Activated naive CD4-positive, alpha-beta T cell treated with anti-CD3 and anti-CD28 coated beads, Interleukin-2, amount 50 U/mL, for 24 hours (primary cell): ENCODE measurements around the gene KIAA0753.
"Not testable (repeated sequence)": the region's sequence is repeated elsewhere in the genome, so short reads cannot be mapped to it uniquely, and the experiment has no call there.

Experiments
- H3K27ac Mint-ChIP-seq: one replicate; pipeline ENCODE4 v1.8.0; 2021; ENCODE audit warnings: mild to moderate bottlenecking, mixed read lengths
- H3K27me3 Mint-ChIP-seq: one replicate; pipeline ENCODE4 v1.8.0; 2021; ENCODE audit warnings: mixed read lengths
- H3K36me3 Mint-ChIP-seq: one replicate; pipeline ENCODE4 v1.8.0; 2021; ENCODE audit warnings: mixed read lengths
- H3K4me1 Mint-ChIP-seq: one replicate; pipeline ENCODE4 v1.8.0; 2021; ENCODE audit warnings: mixed read lengths
- H3K4me3 Mint-ChIP-seq: one replicate; pipeline ENCODE4 v1.8.0; 2021; ENCODE audit warnings: mild to moderate bottlenecking, mixed read lengths
- H3K9me3 Mint-ChIP-seq: one replicate; pipeline ENCODE4 v1.8.0; 2021; ENCODE audit warnings: mixed read lengths

The KIAA0753 gene

DNA sequence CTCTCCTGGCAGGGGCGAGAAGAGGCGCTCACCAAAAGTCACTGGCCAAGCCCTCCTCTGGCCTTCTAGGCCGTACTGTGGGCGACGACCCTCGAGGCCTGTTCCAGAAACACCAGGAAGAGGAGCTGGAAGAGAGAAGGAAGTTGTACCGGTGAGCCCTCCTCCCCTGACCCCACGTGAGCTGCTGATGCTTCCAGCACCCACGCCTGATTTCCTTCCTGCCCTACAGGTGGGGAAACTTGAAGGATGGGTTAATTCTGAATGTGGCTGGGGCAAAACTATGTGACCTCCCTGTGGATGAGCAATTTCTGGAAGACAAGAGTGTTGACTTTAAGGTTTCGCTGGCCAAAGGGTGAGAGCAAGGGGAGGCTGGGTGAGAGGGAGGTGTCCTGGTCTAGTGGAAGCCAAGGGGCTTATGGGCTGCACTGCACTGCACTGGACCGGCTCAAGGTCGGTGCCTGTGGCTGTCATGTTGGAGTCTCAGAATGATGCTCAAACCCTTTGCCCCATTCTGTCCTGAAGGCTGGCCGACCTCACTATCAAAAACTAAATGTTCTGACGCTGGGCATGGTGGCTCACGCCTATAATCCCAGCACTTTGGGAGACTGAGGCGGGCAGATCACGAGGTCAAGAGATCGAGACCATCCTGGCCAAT lies 17.2 kb upstream of the KIAA0753 start:
- H3K4me1 Mint-ChIP-seq, result peaks cover 62% of the 10 kb centered on the region
- no peaks in the 10 kb centered on the region for H3K9me3 Mint-ChIP-seq
- peak overlapping the region; percentile 55 for H3K27ac Mint-ChIP-seq
- no peaks in the 10 kb centered on the region for H3K27me3 Mint-ChIP-seq
- peak overlapping the region; percentile 89 for H3K4me3 Mint-ChIP-seq
- H3K36me3 Mint-ChIP-seq, result peaks cover 1% of the 10 kb centered on the region

DNA sequence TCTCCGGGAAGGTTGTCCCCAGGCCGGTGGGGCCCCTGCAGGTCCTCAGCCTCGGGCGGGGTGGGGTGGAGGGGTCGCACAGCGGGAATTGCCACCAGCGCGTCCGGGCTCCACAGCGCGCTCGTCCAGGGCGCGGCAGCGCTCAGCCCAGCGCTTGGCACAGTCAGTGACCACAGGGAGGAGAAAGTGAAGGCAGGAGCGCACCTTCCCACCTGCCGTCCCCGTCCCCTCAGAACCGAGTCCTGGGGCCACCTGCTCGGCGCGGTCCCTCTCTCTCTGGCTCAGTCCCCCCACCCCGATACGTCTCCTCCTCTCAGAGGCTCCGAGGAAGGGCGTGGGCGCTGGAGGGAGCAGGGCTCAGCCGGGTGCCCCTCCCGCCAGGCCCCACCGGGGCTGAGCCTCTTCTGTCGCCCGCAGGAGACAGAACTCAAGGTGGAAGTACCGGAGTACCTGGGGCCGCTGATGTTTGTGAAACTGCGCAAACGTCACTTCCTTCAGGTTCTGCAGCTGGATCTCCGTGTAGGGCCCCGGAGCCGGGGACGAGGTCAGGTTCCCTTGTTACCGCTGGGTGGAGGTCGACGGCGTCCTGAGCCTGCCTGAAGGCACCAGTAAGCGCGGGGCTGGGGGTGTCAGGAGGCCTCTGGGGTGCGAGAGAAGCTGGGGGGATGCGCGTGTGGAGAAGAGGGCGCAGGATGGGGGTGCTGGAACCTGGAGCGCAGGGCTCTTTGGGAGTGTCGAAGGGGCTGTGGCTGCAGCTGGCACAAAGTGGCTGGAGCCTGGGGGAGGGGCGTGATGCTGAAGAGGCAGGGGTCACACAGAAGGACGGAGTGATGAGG lies 16.5 kb upstream of the KIAA0753 start:
- Mint-ChIP-seq H3K27ac (peak overlapping the region; percentile 81), H3K4me1 (peaks cover 68% of the 10 kb centered on the region), H3K4me3 (peak overlapping the region; percentile 89)
- H3K36me3 Mint-ChIP-seq, H3K27me3 Mint-ChIP-seq, H3K9me3 Mint-ChIP-seq: not testable (repeated sequence)

DNA sequence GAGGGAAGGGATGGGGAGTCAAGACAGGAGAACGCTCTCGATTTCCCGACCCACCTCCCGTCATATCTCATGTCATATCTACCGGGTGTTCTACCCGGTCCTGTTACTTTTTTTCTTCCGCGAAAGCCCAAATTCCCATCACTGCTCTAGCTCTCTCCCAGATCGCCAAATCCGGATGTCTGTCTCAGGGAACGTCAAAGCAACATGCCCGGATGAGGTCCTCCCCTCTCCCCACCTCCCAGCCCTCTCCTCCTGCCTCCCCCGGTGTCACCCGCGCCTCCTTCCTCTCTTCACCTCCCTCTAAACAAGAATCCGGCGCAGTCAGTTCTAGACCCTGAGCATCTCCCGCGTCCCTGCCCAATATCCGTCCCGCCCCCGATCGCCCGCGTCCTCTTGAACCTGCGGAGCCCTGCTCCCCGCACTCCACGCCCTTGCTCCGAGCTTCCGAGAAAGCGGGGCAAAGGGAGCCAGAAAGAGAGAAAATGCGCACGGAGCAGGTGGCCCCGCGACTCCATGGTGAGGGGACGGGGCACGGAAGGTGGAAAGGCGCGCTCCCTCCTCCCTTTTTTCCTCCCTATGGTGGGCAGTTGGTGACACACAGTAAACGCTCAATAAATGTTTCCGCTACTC lies 15.3 kb upstream of the KIAA0753 start:
- peak overlapping the region; percentile 12 for H3K27ac Mint-ChIP-seq
- H3K4me1 Mint-ChIP-seq, result peaks cover 61% of the 10 kb centered on the region
- not testable (repeated sequence) for H3K9me3 Mint-ChIP-seq, H3K27me3 Mint-ChIP-seq, H3K36me3 Mint-ChIP-seq
- H3K4me3 Mint-ChIP-seq, result peak overlapping the region; percentile 85

DNA sequence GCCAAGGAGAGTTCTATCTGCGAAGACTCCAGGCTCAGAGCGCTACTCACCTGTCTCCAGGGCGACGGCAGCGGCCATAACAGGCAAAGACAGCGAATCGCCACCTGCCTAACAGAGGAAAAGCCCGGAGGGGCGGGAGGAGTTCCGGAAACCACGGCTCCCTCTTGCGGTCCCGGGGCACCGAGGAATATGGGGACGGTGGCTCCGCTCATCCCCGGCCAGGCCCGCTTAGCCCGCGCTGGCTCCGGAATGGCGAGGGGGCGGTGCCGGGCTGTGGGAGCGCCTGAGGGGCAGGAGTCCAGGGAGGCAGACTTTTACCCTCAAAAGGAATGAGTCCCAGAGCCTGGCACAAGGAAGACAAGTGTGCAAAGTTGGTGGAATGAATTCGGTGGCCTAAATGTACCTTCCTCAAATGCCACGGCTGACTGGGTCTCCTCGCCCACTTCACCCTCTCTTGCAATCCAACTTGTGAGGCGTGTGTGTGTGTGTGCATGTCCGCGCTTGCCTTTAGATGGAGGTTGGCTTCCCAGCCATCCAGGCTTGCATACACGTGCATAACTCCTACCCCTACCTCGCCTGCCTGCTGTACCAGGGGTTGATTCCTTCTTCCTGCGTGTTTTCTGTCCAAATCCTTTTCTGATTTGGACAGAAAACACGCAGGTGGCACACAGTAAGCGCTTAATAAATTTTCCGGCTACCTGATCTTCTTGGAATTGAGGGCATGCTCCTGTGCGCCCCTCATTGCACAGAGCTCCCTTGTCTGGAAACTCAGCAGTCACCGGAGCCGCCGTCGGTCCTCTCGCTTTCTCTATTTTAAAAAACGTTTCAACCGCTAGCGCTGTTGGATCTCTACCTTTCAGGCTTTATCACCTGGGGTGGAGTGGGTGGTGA lies 14.6 kb upstream of the KIAA0753 start:
- peak overlapping the region; percentile 81 for H3K4me3 Mint-ChIP-seq

DNA sequence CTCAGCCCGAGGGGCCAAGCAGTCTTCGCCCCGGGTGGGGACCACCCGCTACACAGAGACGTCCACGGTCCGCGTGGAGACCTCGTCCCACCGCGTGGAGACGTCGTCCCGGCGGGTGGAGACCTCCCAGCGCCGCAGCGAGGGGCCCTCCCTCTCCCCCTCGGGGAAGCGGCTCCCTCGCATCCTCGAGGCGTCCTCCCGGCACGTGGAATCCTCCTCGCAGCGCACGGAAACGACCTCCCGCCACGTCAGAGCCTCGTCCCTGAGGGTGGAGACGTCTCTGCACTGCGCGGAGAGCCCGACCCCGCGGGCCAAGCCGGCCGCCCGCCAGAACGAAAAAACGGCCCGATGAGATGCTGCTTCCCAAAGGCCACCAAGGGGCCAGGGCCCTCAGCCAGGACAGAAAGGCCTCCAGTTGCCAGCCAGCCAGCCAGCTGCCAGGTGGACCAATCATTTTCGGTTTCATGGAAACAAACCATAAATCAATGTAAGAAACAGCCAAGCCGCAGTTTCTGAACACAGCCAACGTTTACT lies 11.5 kb upstream of the KIAA0753 start:
- H3K9me3 Mint-ChIP-seq, result no peaks in the 10 kb centered on the region
- no peak overlapping the region for H3K27ac Mint-ChIP-seq
- H3K36me3 Mint-ChIP-seq, result peaks cover 12% of the 10 kb centered on the region
- H3K4me1 Mint-ChIP-seq, result peaks cover 68% of the 10 kb centered on the region
- peak overlapping the region; percentile 71 for H3K4me3 Mint-ChIP-seq
- no peaks in the 10 kb centered on the region for H3K27me3 Mint-ChIP-seq

More for the DNA sequence above, 14.6 kb upstream of the KIAA0753 start:
- no peaks in the 10 kb centered on the region for H3K9me3 Mint-ChIP-seq
- H3K4me1 Mint-ChIP-seq, result peaks cover 58% of the 10 kb centered on the region
- H3K27me3 Mint-ChIP-seq, result no peaks in the 10 kb centered on the region
- no peak overlapping the region for H3K27ac Mint-ChIP-seq
- peaks cover 1% of the 10 kb centered on the region for H3K36me3 Mint-ChIP-seq

DNA sequence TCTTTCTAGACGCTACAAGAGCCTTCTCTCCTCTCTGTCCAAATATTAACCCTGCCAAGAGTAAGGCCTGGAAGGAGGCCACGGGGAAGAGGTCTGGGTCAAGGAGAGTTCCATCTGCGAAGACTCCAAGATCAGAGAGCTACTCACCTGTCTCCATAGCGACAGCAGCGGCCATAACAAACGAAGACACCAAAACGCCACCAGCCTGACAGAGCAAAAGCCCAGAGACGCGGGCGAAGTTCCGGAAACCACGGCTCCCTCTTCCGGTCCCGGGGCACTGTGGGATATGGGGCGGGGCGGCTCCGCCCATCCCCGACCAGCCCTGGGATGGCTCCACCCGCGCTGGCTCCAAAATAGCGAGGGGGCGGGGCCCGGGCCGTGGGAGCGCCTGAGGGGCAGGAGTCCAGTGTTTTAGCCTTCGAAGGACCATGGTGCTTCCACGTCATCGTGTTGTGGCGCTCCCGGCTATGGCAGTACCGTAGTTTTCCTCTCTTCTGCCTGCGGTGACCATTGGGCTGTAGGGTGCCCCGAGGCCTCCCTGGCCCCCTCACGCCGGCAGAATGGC lies 10.9 kb upstream of the KIAA0753 start, which contains the start of the genes C17orf100 and MED31:
Gene C17orf100, plus strand, starts transcription at position 409 of the 565 bp plus-strand sequence. Its CDS starts 152 bp downstream, at position 561.
Gene MED31, minus strand, starts transcription at position 252 of the 565 bp plus-strand sequence. Its CDS starts 77 bp downstream, at position 175.
- H3K4me1 Mint-ChIP-seq, result peaks cover 73% of the 10 kb centered on the region
- peaks cover 14% of the 10 kb centered on the region for H3K36me3 Mint-ChIP-seq
- H3K27me3 Mint-ChIP-seq, result no peaks in the 10 kb centered on the region

DNA sequence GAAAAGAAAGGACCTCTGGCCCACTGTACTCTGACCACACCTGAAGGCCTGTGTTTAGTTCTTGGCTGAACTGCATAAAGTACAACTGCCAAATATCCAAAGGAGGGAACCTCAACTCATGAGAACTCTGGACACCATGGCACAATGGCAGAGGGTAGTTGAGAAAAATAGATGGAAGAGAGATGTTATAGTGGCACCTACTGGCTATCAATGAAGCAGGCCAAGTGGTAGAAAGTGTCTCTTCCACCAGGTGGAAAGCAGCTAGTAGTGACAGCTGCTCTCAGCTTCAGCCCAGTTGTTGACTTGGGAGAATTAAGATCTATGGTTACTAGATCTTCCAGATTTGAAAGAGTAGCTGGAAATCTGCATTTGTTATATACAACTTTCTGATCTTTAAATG lies 7.7 kb upstream of the KIAA0753 start:
- Mint-ChIP-seq H3K36me3 (peaks cover 20% of the 10 kb centered on the region), H3K9me3 (no peaks in the 10 kb centered on the region), H3K4me1 (peaks cover 75% of the 10 kb centered on the region), H3K27me3 (no peaks in the 10 kb centered on the region), H3K27ac (no peak overlapping the region), H3K4me3 (no peak overlapping the region)

More for the DNA sequence above, 10.9 kb upstream of the KIAA0753 start, which contains the start of the genes C17orf100 and MED31:
- Mint-ChIP-seq H3K4me3 (peak within 1 kb of the TSS; percentile 94), H3K9me3 (no peaks in the 10 kb centered on the region), H3K27ac (peak within 1 kb of the TSS; percentile 99)

DNA sequence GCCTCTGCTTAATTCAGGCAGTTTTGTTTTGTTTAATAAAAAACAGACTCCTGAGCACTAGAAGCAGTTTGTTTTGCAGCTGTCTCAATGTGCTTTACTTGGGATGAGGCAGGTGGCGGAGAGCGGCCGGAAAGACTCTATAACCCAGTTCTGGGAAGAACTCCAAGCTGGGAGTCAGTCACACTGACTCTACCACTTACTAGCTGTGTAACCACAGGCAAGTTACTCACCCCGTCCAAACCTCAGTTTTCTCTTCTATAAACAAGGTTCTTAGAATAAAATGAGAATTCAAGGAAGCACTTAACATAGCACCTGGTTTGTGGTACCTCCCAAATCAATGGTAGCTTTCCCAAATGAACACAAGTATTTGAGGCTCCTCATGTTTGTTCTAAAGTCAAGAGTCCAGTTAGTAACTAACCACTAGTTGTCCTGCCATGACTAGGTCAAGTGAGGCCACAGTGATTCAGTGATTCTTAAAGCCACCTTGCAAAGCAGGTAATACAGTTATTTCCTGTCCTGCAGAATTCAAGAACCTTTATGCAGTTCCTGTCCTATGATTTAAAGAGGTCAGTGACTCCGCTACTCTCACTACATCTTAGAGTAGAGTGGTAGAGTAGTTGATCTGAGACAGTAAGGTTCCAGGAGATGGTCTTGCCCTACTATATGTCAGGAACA lies 3.1 kb upstream of the KIAA0753 start:
- Mint-ChIP-seq H3K27ac (no peak overlapping the region), H3K36me3 (peaks cover 16% of the 10 kb centered on the region), H3K27me3 (no peaks in the 10 kb centered on the region), H3K4me3 (no peak overlapping the region), H3K9me3 (no peaks in the 10 kb centered on the region), H3K4me1 (peaks cover 69% of the 10 kb centered on the region)

DNA sequence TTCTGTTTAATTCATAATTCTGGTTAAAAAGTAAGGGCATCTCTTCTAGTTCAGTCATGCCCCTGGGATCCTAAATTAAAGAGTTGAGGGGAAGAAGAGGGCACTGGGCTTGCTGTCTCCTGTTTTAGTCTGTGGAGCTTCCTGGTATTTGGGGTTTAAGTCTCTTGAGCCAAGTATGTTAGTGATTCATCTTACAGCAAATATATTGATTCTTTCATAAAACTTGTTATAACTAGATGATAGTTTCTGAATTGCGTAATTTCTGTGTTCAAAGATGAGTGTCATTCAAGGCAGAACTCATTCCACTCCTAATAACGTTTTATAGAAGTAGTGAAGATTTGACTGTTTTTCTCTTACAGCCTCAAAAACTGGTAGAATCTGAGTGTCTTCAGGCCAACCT lies 2.1 kb upstream of the KIAA0753 start:
- Mint-ChIP-seq H3K4me1 (peaks cover 64% of the 10 kb centered on the region), H3K36me3 (peaks cover 10% of the 10 kb centered on the region), H3K27ac (peak overlapping the region; percentile 61), H3K27me3 (no peaks in the 10 kb centered on the region), H3K9me3 (no peaks in the 10 kb centered on the region), H3K4me3 (peak overlapping the region; percentile 87)

DNA sequence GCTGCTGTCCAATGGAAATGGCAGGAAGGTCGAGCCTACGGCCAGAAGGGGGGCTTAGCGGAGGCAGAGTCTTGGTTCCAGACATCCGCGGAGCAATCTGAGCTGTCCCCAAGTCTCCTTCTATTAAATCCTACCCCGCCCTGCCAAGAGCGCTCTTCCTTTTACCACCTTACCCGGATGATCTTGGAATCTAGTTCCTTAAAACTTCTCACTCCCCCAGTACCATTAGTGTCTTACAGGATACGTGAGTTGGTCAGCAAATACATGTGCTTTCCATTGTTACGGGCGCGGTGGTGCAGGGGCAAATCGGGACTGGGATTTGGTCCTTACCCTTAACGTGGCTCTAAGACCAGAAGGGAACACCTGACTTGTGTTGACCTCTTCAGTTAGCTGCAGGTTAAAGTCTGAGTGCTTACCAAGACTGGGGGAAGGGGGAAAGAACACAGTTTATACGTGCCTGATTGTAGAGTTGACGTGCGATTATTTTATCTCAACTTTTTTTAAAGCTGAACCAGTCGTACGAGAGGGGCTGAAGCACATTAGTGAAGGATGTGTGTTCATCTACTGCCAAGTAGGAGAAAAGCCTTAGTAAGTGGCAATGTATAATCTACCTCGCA lies 844 bp upstream of the KIAA0753 start:
- Mint-ChIP-seq H3K27me3 (no peaks in the 10 kb centered on the region), H3K36me3 (peaks cover 7% of the 10 kb centered on the region), H3K4me3 (peak overlapping the region; percentile 87), H3K9me3 (no peaks in the 10 kb centered on the region), H3K4me1 (peaks cover 54% of the 10 kb centered on the region), H3K27ac (peak overlapping the region; percentile 97)

DNA sequence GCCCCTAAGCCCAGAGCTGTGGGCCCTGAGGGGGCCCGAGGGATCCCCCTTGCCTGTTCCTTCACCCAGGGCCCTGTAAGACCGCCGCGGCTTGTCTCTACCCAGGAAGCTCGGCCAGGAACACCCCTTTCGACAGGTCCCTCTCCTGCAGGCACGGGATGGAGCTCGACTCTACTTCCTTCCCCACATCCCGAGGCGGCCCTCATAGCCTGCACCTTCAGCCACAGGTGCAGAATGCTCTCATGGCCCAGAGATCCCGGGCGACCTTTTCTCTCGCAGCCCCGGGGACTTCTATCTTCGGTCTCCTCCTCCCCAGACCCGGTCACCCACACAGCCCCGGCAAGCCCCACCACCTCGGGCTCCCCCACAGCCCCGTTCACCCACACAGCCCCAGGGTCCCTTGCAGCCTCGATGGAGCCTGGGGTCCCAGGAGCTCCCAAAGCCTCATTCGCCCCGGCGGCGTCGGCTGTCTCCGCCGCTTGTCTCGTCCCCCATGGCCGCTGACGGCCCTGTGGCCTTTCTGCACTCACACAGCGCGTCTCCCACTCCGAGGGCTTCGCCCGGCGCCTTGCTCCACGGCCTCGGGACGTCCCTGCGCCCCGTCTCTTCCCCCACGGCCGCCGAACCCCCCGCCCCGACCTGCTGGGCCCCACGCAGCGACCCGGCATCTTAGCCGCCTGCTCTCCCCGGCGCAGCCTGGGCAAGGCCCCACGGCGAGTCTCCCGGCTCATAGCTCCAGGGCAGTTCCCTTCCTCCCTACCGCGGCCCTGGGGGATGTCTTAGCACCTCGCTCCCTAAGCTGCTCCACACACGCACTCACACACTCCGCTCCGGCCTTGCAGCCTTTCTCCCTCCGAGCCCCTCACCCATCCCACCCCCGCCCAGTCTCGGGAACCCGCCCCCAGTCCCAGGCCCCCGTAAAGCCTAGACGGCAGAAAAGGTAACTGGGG lies 650 bp downstream of the KIAA0753 start:
- peaks cover 6% of the 10 kb centered on the region for H3K36me3 Mint-ChIP-seq
- H3K9me3 Mint-ChIP-seq, result no peaks in the 10 kb centered on the region
- H3K4me3 Mint-ChIP-seq, result peak overlapping the region; percentile 87
- H3K27ac Mint-ChIP-seq, result peak overlapping the region; percentile 91
- H3K27me3 Mint-ChIP-seq, result no peaks in the 10 kb centered on the region
- peaks cover 41% of the 10 kb centered on the region for H3K4me1 Mint-ChIP-seq

DNA sequence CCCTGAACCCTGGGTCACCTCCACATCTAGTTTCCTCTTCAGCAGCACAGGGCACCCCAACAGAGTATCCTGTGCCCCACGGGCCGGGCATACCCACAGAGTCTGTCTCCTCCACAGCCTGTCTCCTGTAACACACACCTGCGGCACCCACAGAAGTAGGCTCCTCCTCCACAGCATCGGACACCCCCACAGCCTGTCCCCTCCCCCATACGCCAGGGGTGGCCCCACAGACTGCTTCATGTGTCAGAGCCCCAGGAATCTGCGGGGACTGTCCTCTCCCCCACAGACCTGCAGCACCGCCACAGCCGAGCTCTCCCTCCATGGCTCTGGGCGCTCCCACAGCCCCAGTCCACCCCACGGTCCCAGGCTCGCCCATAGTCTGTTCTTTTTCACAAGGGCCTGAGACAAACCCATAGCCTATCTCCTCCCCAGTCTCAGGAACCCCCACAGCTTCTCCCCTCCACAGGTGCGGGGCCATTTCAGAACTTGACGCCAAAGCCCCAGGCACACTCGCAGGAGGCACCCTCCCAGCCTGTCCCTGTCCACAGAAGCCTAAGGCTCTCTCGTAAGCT lies 1.4 kb downstream of the KIAA0753 start:
- no peaks in the 10 kb centered on the region for H3K27me3 Mint-ChIP-seq
- H3K27ac Mint-ChIP-seq, result peak overlapping the region; percentile 51
- peak overlapping the region; percentile 87 for H3K4me3 Mint-ChIP-seq
- no peaks in the 10 kb centered on the region for H3K9me3 Mint-ChIP-seq
- H3K36me3 Mint-ChIP-seq, result peaks cover 7% of the 10 kb centered on the region
- H3K4me1 Mint-ChIP-seq, result peaks cover 33% of the 10 kb centered on the region
